Central memory CD4-positive, alpha-beta T cell (primary cell): ENCODE data around the gene FLT3.
"Not testable (repeated sequence)": the region's sequence is repeated elsewhere in the genome, so short reads cannot be mapped to it uniquely, and the experiment has no call there.

Source experiments
- DNase-seq: peaks from one replicate; pipeline ENCODE4 v3.0.0; 2022

FLT3 gene

DNA sequence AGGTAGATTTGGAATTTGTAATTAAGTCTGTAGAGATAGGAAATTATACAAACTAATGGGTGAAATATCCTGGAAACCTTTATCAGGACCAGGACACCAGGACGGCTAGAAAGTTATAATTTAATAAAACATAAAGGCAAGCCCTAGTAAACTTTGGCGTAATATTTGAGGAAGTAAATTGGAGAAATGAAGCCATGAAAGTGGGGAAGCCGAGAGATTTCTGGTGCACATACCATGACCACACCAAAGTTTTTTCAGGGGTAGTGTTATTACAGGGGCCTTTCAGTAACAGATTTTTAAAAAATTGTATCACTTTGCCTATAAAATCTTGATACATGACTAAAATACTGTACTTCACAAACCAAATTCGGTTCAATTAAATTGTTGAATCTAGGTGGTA is 57.2 kb downstream of the FLT3 start:
- no peak for DNase-seq

GRCh38 chr13:28041501-28041900 is 58.9 kb downstream of the FLT3 start:
- DNase-seq = no peak

- DNase-seq = no peak
These were observed 59.3 kb downstream of the FLT3 start for GRCh38 chr13:28041031-28041461.

- DNase-seq = no peak
These were observed 63.0 kb downstream of the FLT3 start for GRCh38 chr13:28037399-28037798.

GRCh38 chr13:28035146-28035782 is 65.1 kb downstream of the FLT3 start:
- DNase-seq = no peak

DNA sequence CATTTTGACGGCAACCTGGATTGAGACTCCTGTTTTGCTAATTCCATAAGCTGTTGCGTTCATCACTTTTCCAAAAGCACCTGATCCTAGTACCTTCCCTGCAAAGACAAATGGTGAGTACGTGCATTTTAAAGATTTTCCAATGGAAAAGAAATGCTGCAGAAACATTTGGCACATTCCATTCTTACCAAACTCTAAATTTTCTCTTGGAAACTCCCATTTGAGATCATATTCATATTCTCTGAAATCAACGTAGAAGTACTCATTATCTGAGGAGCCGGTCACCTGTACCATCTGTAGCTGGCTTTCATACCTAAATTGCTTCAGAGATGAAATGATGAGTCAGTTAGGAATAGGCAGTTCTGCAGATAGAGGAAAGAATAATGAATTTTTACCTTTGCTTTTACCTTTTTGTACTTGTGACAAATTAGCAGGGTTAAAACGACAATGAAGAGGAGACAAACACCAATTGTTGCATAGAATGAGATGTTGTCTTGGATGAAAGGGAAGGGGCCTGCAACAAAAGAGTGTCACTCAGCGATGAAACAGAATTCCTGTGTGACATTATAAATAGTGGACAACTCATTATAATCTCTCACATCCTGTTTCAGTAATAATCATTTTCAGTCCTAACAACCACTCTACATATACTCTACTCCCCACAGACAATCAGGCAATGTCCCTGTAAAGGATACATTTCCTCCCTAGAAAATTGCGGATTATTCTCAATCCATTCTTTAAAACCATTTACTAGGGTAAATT is 66.3 kb downstream of the FLT3 start:
- no peak for DNase-seq

DNA sequence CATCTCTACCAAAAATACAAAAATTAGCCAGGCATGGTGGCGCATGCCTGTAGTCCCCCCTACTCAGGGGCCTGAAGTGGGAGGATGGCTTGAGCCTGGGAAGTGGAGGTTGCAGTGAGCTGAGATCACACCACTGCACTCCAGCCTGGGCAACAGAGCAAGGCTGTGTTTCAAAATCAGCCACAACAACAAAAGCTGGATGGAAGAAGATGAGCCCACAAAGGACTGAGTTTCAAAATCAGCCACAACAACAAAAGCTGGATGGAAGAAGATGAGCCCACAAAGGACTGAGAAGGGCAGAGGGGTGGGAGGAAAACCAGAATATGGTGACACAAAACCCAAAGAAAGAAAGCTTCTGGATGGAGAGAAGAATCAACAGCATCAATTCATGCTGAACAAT is 67.9 kb downstream of the FLT3 start:
- not testable (repeated sequence) for DNase-seq

GRCh38 chr13:28031896-28032288 is 68.5 kb downstream of the FLT3 start:
- DNase-seq = no peak

DNA sequence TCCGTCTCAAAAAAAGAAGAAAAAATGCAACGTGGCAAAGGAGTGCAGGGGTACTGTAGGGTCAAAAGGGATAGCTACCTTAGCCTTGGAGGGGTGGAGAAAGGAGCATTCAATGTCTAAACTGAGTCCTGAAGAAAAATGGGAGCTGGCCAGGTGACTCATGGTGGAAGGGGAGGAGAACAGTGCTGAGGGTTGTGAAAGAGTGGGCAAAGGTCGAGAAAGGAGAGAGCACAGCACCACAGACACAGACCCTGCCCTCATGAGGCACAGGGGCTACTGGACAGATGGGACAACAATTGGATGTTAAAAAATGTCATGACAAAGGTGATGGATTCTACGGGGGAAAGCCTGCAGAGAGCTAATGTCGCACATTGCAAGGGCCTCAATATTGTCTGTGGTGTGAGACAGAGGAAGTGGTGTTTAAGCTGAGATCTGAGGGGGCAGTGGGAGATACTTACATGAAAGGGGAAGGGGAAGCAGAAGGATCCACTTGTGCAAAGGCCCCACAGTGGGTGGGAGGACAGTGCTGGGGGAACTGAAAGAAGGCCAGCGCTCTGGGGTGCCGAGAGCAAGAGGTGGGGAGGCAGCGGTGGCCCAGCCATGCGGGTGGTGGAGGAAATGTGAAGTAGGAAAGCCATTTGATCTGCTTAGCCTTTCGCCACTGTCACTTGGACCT is 69.0 kb downstream of the FLT3 start:
- DNase-seq = no peak

DNA sequence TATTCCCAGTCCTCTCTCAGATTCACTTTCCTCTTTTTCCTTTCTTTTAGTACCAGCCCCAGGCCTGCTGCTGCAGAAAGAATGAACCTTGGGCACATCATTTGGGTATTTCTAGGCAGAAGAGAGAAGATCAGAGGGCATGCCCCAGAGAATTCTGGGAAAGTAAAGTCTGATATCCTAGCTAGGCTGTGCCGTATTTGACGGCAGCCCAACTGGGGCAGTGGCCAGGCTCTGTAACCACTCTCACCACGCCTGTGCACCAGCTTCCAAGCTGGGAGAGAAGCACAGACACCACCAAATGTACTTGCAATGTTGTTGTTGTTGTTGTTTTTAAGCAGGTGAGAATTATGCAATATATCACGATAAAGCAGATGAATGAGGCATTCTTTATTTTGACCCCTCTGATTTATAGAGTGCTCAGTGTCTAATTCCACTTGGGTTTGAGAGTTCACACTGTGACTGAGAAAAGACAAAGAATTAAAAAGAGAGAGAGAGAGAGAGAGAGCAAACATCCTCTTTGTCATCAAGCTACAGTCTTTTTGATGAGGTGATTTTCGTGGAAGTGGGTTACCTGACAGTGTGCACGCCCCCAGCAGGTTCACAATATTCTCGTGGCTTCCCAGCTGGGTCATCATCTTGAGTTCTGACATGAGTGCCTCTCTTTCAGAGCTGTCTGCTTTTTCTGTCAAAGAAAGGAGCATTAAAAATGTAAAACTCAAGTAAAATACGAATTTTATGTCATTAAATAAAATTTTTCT is 72.6 kb downstream of the FLT3 start:
- no peak for DNase-seq

- DNase-seq = no peak
These were observed 73.3 kb downstream of the FLT3 start for GRCh38 chr13:28027071-28027470.

GRCh38 chr13:28026508-28026907 is 73.9 kb downstream of the FLT3 start:
- no peak for DNase-seq

DNA sequence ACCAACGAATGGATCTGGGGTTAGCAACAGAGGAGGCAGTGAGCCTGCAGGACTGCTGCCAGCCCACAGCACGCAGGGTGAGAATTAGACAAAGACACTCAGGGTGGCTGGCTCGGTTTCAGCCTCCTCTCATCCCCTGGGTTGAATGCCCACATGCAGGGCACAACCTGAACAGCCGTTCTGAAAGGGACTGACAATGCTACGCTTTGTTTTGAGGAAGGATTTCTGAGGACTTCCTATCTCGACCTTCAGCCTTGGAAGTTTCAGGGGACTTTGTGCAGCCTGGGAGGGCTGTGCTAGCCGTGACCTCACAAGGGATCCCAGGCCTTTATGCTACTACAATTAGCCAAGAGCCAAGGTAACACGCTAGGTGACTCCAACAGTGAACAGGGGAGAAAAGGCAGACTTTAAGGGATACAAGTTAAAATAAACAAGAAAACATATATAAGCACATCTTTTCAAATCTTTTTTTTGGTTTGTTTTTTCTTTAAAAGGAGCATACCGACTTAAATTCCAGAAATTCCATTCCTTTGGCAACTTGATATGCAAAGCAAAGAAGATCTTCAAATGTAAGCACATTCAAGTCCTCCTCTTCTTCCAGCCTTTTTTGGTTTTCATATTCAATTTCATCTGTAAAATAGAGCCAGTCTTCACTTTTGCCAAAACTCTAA is 77.4 kb downstream of the FLT3 start:
- no peak for DNase-seq

DNA sequence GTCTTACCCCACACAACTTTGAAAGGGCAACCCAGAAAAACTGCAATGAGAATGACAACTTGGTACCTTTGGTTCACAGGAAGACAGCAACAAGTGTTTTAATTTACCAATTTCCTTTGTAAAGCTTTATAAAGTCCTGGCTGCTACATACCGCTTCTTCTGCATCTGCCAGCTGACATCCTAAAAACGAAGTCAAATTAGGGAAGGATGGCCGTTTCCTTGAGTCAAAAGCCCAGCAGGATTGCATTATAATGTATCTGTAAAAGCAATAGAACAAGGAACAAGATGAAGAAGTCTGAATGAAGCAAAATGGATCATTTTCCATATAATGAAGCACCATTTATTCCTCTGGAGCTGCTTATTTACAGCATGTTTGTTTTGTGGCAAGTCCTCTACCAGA is 86.1 kb downstream of the FLT3 start:
- DNase-seq = no peak

DNA sequence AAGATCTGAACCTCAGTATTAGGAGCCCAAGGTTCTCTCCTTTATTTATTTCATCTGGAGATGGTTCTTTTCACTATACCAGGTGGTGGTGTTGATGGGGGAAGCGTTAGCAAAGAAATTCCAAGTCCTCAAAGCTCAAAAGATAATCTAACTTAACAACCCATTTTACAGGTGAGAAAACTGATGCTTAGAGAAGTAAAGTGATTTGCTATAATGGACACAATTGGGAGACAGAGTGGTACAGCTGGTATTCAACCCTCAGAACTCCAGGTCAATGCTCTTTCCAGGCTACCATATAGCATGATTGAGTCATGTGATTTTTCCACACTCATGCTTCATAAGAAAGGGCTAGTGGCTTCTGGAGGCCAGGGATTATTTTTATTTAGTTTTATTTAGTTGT is 86.9 kb downstream of the FLT3 start:
- DNase-seq = no peak

GRCh38 chr13:28012896-28013295 is 87.5 kb downstream of the FLT3 start:
- no peak for DNase-seq

DNA sequence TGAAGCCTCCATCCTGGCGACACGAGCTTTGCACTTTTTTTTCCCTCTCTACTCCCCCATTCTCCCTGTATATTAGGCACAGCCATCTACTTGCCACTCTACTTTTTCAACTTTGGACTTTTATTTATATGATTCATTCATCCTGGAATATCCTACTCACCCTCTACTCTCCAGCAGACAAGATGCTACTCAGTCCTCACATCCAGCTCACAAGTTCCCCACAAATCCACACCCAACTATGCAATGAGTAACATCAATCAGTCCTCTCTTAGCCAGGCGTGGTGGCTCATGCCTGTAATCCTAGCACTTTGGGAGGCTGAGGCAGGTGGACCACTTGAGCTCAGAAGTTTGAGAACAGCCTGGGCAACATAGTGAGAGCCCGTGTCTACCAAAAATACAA is 88.0 kb downstream of the FLT3 start:
- DNase-seq = no peak

GRCh38 chr13:28010046-28010445 is 90.3 kb downstream of the FLT3 start:
- DNase-seq = no peak

DNA sequence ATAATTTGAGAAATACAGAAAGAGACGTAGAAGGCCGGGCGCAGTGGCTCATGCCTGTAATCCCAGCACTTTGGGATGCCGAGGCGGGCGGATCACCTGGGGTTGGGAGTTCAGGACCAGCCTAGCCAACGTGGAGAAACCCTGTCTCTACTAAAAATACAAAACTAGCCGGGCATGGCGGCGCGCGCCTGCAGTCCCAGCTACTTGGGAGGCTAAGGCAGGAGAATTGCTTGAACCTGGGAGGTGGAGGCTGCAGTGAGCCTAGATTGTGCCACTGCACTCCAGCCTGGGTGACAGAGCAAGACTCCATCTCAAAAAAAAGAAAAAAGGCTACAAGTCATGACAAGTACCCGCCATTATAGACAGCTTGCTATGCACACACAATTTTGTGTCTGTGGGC is 95.4 kb downstream of the FLT3 start:
- DNase-seq = not testable (repeated sequence)

- no peak for DNase-seq
These were observed 97.3 kb downstream of the FLT3 start for GRCh38 chr13:28002886-28003698.

GRCh38 chr13:28001837-28002473 is 98.4 kb downstream of the FLT3 start:
- no peak for DNase-seq
